HG03045 (cell line): ENCODE data around the gene CNTNAP5.

Experiments
- ATAC-seq: cut with Tn5 transposase; IDR thresholded peaks from one replicate; pipeline ENCODE4 v1.9.1; 2021; ENCODE audit warnings: mild to moderate bottlenecking, moderate library complexity; ENCODE audit not compliant: unreplicated experiment

CNTNAP5 gene

GRCh38 chr2:124025171-124025580, at the start of gene CNTNAP5:
Gene CNTNAP5 (plus strand): TSS chr2:124025287. CDS start chr2:124025651, 364 bp downstream.
- no peak for ATAC-seq

- ATAC-seq, result no peak
These were observed 48.9 kb upstream of the CNTNAP5 start for GRCh38 chr2:123976054-123976648.

GRCh38 chr2:123993728-123994323, 31.3 kb upstream of the CNTNAP5 start:
- ATAC-seq, result peak; percentile 55

DNA sequence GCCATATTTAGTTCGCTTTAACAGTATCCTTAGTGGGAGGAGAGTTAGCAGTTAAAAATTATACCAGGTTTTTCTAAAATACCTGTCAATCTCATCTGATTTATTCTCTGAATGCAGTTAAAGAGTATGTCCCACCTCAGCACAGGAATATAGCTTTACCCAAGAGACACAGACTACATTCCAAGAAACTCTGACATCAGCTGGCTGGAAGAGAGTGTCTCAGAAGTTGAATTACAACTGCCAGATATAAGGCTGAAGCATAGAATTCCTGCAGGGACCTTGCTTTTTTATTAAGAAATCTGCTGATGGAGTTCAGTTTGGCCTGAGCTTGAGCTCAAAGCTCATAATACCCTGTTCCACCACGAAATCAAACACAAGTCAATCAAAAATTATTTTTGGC, 25.4 kb upstream of the CNTNAP5 start:
- no peak for ATAC-seq

- no peak for ATAC-seq
These were observed 23.2 kb upstream of the CNTNAP5 start for GRCh38 chr2:124001696-124002430.

DNA sequence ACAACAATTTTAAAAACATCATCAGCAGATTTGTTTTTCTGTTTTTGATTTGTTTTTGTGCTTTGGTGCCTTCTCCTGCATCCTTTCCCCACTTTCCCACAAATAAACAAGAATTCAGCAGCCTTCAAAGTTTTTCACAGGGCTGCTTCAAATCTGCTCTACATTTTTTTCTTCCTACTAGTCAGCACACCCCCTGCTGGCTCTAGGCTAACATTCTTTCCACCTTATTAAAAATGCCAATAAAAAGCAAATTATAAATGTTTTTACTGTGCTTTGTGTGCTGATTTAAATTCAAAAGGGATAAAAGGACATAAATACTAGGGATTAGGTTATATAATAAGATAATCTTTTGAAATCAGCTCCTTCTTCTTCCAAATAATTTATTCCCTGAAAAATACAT, 6.2 kb upstream of the CNTNAP5 start:
- ATAC-seq, result no peak

- ATAC-seq, result no peak
These were observed 421 bp upstream of the CNTNAP5 start for GRCh38 chr2:124024561-124025170.

GRCh38 chr2:124025891-124026434, 876 bp downstream of the CNTNAP5 start:
- ATAC-seq, result no peak

DNA sequence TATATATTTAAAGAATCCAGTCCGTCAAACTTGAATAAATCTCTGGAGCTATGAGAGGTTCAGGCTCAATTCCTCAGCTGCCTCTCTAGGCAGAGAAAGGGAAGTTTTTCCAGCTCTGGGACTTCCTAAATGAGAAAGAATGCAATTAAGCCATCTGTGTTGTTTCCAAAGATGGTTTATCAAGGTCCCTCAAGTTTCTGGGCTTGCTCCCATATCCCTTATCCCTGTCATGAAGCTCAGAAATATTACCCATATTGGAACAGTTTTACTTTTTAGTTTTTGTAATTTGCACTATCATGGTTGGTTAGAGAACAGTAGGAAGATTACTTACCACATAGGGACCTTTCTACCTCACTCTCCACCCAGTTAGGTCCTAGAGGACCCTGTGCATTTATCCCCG, 1.4 kb downstream of the CNTNAP5 start:
- ATAC-seq, result no peak

- peak; percentile 70 for ATAC-seq
These were observed 2.1 kb downstream of the CNTNAP5 start for GRCh38 chr2:124027182-124027581.

- ATAC-seq, result no peak
These were observed 7.7 kb downstream of the CNTNAP5 start for GRCh38 chr2:124032799-124033198.

GRCh38 chr2:124034265-124034664, 9.2 kb downstream of the CNTNAP5 start:
- ATAC-seq, result no peak

GRCh38 chr2:124035001-124035400, 9.9 kb downstream of the CNTNAP5 start:
- no peak for ATAC-seq

GRCh38 chr2:124039032-124039431, 13.9 kb downstream of the CNTNAP5 start:
- no peak for ATAC-seq

GRCh38 chr2:124039762-124040291, 14.7 kb downstream of the CNTNAP5 start:
- no peak for ATAC-seq

GRCh38 chr2:124045894-124046293, 20.8 kb downstream of the CNTNAP5 start:
- ATAC-seq, result no peak

DNA sequence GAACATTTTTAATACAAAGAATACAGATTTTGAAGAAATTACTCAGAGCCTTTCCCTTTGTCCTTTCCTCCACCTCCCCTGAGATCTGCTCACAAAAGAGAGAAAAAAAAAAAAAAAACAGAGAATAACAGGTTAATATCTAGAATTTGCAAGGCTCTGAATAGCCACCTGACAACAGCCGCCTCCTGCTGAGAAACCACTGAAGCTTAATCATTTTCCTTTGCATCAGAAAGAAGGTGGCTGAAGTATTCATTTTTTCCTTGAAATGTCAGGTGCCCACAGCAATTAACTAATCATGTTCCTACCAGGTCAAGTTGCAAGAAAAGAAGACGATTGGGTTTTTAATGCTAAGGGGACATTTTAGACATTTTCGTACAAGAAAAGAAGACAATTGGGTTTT, 21.2 kb downstream of the CNTNAP5 start:
- no peak for ATAC-seq

- no peak for ATAC-seq
These were observed 23.0 kb downstream of the CNTNAP5 start for GRCh38 chr2:124048102-124048501.

- ATAC-seq, result no peak
These were observed 23.6 kb downstream of the CNTNAP5 start for GRCh38 chr2:124048664-124049063.

DNA sequence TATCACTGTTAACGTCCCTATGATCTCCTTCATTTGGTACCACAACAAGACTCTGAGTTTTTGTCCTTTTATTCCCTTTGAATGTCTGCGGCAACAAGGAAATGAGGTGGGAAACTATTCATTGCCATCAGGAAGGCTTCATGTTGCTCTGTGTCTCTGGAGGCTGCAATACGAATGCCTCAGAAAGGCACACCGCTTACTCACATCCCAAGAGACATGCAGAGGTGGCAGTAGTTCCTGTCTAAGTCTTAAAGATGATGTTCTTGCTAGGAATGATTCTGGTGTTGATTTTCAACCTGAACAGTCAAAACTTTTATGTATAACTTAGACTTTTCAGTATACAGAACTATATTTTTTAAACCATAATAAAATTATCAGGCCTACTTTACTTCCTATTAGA, 24.0 kb downstream of the CNTNAP5 start:
- ATAC-seq, result no peak

DNA sequence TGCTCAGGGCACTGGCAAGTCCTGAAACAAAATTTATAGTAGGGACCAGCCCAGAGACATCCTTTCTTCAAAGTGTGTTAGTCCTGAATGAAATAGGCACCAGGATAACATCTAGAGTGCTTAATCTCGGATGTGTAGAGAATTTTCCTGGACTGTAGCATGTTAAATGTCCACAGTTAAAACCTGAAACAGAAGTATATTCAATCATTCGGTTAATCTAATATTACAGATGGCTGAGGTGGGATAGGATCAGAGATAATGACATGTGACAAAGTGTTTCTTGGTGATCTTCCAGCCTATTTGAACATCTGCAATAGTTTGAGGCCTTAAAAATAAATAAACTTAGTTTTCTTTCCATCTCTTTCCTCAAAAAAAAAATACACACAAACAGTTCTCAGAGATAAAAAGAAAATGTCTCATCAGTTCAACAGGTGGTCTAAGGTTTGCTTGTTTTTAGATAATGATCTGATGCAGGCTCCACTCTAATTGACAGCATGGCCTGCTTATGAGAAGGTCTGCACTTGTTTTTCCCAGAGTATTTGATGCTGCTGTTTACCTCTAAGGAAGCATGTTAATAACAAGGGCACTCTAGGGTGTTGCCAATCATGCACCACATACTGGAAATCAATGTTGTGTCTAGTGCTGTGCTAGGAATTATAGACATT, 25.9 kb downstream of the CNTNAP5 start:
- ATAC-seq, result no peak
